Endothelial cell (in vitro differentiated cells): ENCODE data around the gene TMEM135. TPM values are rescaled to one million over a fixed set of nuclear protein-coding genes. Genes with fewer than 3 reads are reported as not detected.

Experiments
- DNase-seq: peaks from one replicate; pipeline ENCODE4 v3.0.0; 2021; ENCODE audit warnings: low spot score
- H3K27ac Mint-ChIP-seq: one replicate; pipeline ENCODE4 v1.8.0; 2021; ENCODE audit warnings: mixed read lengths, inconsistent platforms; ENCODE audit not compliant: unreplicated experiment
- H3K27me3 Mint-ChIP-seq: one replicate; pipeline ENCODE4 v1.8.0; 2021; ENCODE audit warnings: mild to moderate bottlenecking, moderate library complexity, mixed read lengths, inconsistent platforms; ENCODE audit not compliant: unreplicated experiment
- H3K36me3 Mint-ChIP-seq: one replicate; pipeline ENCODE4 v1.8.0; 2021; ENCODE audit warnings: mild to moderate bottlenecking, low read depth, mixed read lengths, inconsistent platforms; ENCODE audit not compliant: unreplicated experiment
- H3K4me1 Mint-ChIP-seq: one replicate; pipeline ENCODE4 v1.8.0; 2021; ENCODE audit warnings: mild to moderate bottlenecking, mixed read lengths, inconsistent platforms; ENCODE audit not compliant: unreplicated experiment
- H3K4me3 Mint-ChIP-seq: one replicate; pipeline ENCODE4 v1.8.0; 2021; ENCODE audit warnings: mild to moderate bottlenecking, mixed read lengths, inconsistent platforms; ENCODE audit not compliant: unreplicated experiment
- H3K9me3 Mint-ChIP-seq: one replicate; pipeline ENCODE4 v1.8.0; 2021; ENCODE audit warnings: mixed read lengths, inconsistent platforms; ENCODE audit not compliant: unreplicated experiment
- total RNA-seq: library from RNA; stranded (reverse); fragmentation: NEBNext Ultra II Directional; extraction: Animal tissue kit (Norgen Biotek cat#: 25700); gene quantifications from one replicate; pipeline ENCODE4 v1.2.1, GENCODE V29; 2021; ENCODE audit not compliant: unreplicated experiment
- TF ChIP-seq, protein P1 (sequence below): fragments of 200-600 bp; sonication (generic); IDR thresholded peaks from one replicate; pipeline ENCODE4 v1.5.0; 2021; ENCODE audit warnings: antibody characterized with exemption; ENCODE audit not compliant: unreplicated experiment

Gene TMEM135
- total RNA-seq, 1 donor from 2014 or later, result 49.7 TPM

DNA sequence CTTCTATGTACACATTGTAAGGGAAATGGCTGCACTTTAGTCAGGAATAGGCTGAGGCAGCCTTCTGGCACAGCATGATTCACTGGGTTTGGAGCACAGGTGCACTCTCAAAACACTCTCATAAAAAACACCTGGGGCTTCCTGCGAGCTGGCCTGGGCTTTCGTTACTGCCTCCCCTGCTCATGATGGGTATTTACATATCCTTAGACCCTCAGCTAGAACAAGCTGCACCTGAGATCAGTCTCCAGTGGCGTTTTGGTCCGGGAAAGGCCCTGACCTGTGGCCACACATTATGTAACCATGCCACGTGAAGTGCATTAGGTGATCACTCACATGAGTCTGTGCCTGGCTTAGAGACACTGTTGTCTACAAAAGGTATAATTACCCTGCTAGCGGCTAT lies 321.7 kb downstream of the TMEM135 start:
- no peak overlapping the region for H3K4me3 Mint-ChIP-seq
- H3K27ac Mint-ChIP-seq, result no peak overlapping the region
- TF ChIP-seq, protein P1, sequence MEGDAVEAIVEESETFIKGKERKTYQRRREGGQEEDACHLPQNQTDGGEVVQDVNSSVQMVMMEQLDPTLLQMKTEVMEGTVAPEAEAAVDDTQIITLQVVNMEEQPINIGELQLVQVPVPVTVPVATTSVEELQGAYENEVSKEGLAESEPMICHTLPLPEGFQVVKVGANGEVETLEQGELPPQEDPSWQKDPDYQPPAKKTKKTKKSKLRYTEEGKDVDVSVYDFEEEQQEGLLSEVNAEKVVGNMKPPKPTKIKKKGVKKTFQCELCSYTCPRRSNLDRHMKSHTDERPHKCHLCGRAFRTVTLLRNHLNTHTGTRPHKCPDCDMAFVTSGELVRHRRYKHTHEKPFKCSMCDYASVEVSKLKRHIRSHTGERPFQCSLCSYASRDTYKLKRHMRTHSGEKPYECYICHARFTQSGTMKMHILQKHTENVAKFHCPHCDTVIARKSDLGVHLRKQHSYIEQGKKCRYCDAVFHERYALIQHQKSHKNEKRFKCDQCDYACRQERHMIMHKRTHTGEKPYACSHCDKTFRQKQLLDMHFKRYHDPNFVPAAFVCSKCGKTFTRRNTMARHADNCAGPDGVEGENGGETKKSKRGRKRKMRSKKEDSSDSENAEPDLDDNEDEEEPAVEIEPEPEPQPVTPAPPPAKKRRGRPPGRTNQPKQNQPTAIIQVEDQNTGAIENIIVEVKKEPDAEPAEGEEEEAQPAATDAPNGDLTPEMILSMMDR, result no peak
- DNase-seq, result no peak
- peaks cover 13% of the 10 kb centered on the region for H3K27me3 Mint-ChIP-seq
- no peaks in the 10 kb centered on the region for H3K9me3 Mint-ChIP-seq
- peaks cover 14% of the 10 kb centered on the region for H3K4me1 Mint-ChIP-seq
- peaks cover 8% of the 10 kb centered on the region for H3K36me3 Mint-ChIP-seq

DNA sequence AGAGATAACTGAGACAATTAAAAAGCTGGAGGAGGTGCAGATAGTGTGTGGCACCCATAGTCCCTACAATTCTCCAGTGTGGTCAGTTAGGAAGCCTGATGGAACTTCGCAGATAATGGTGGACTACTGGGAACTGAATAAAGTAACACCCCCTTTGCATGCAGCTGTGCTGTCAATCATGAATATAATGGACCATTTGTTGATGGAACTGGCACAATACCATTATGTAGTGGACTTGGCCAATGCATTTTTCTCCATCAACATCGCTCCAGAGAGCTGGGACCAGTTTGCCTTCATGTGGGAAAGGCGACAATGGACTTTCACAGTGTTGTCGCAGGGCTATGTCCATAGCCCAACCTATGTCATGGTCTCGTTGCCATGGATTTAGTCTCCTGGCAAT lies 324.2 kb downstream of the TMEM135 start:
- TF ChIP-seq, protein P1, result no peak
- Mint-ChIP-seq H3K27me3 (peaks cover 9% of the 10 kb centered on the region), H3K27ac (no peak overlapping the region), H3K4me1 (peaks cover 14% of the 10 kb centered on the region), H3K9me3 (no peaks in the 10 kb centered on the region), H3K36me3 (peaks cover 4% of the 10 kb centered on the region), H3K4me3 (no peak overlapping the region)
- DNase-seq, result no peak

DNA sequence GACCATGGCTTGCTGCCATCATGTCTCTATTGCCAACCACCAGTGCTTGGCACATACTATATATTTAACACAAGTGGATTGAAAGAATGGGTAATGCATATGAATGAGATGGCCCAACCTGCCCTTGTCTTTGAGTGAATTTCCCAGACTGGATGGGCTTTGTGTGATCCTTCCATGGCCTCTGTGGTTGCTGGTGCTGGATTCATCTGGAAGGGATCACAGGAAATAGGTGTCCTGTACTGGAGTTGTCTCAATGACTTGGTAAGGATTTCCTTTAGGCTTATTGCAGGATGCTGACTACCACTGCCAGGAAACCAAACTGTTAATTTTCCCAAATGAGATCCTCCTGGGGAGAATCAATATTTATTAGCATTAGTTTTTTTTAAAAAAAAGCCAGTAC lies 328.6 kb downstream of the TMEM135 start:
- no peaks in the 10 kb centered on the region for H3K9me3 Mint-ChIP-seq
- peaks cover 53% of the 10 kb centered on the region for H3K4me1 Mint-ChIP-seq
- H3K4me3 Mint-ChIP-seq, result no peak overlapping the region

DNA sequence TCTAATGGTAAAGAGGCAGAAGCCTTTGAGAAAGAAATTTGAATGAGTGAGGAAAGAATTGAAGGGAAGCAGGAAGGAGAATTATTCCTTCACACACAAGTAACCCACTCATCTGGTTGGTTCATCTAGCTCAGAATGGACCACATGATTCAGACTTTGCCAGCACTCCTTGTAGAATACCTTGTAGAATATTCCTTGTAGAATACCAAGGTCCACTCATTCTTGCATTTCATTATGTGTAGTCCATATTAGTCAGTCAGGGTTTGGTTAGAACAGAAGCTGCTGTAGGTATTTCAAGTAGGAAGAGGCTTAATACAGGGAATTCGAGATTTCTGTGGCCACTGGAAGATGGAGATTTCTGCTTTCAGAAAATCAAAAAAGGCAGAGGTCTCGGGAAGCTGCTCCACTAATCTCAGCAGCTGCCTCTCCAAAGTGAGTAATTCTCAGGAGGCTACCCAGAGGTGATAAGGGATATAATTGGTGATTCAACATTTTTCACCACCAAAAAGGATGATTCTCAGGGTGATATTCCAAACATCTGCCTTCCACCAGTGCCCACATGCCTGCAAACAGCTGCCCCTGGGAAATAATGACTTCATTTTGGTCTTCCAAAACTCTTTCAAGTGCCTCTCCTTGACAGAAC lies 329.1 kb downstream of the TMEM135 start:
- Mint-ChIP-seq H3K4me3 (no peak overlapping the region), H3K27ac (peak overlapping the region; percentile 68), H3K27me3 (no peaks in the 10 kb centered on the region), H3K36me3 (no peaks in the 10 kb centered on the region), H3K4me1 (peaks cover 55% of the 10 kb centered on the region), H3K9me3 (no peaks in the 10 kb centered on the region)
- DNase-seq, result no peak
- TF ChIP-seq, protein P1, result no peak

More for the DNA sequence above, 328.6 kb downstream of the TMEM135 start:
- DNase-seq, result no peak
- H3K27me3 Mint-ChIP-seq, result no peaks in the 10 kb centered on the region
- TF ChIP-seq, protein P1, result no peak
- H3K27ac Mint-ChIP-seq, result peak overlapping the region; percentile 68
- H3K36me3 Mint-ChIP-seq, result no peaks in the 10 kb centered on the region

DNA sequence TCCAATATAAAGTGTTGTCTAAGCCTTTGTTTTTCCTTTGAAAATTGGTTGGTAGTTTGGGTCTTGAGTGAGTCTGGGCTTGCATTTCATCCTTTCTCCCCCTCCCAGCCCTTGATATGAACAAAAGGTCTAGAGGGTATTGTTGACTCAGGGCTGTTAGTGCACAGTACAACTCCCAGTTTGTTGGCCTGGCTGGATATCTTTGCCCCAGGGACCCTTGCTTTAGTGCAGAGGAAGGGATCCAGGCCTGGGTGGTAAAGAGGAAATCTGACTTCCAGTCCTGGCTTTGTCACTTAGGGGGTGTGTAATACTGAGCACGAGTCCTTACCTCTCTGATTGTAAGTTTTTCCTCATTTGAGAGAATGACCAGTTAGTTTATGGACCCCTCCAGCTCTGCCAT lies 330.4 kb downstream of the TMEM135 start:
- peak overlapping the region; percentile 100 for H3K27ac Mint-ChIP-seq
- no peaks in the 10 kb centered on the region for H3K27me3 Mint-ChIP-seq
- no peaks in the 10 kb centered on the region for H3K36me3 Mint-ChIP-seq

More for the DNA sequence above, 330.4 kb downstream of the TMEM135 start:
- no peaks in the 10 kb centered on the region for H3K9me3 Mint-ChIP-seq
- H3K4me1 Mint-ChIP-seq, result peaks cover 55% of the 10 kb centered on the region
- H3K4me3 Mint-ChIP-seq, result no peak overlapping the region
- TF ChIP-seq, protein P1, result no peak
- DNase-seq, result peak; percentile 7
